Measurements from ENCODE around the gene TMTC1. TPM values are rescaled to one million over a fixed set of nuclear protein-coding genes. Genes with fewer than 3 reads are reported as not detected.

The TMTC1 gene
- total and polyA plus RNA-seq, 4 experiments from 2014 or later, result not detected

GRCh38 chr12:29566441-29566840, 217.3 kb downstream of the TMTC1 start:
- Mint-ChIP-seq H3K9me3 (no peaks in the 10 kb centered on the region), H3K27ac (no peak overlapping the region), H3K4me1 (peaks cover 0 to 8% (median 5%) of the 10 kb centered on the region in 4 donors), H3K36me3 (no peaks in the 10 kb centered on the region), H3K27me3 (peaks cover 7 to 25% of the 10 kb centered on the region in 2 donors), H3K4me3 (no peak overlapping the region)
- POLR2A ChIA-PET (ENCODE audit: partially characterized antibody), result no interaction called here
- DNase-seq, result no peak
- CTCF ChIA-PET (ENCODE audit: partially characterized antibody), result no interaction called here
- intact Hi-C loops (cut with micrococcal nuclease), result no loop called here
- H3K36me3 ChIP-seq (ENCODE audit: insufficient read depth, low read length), result no peaks in the 10 kb centered on the region
- H3K27ac ChIP-seq (ENCODE audit: low read depth, low read length), result no peak overlapping the region
- H3K9me3 ChIP-seq (ENCODE audit: control insufficient read depth in 1 of 2, low read length in 2 of 2), result no peaks in the 10 kb centered on the region
- no peaks in the 10 kb centered on the region for H3K4me1 ChIP-seq (ENCODE audit: insufficient read depth, low read length)
- no peak overlapping the region for H3K4me3 ChIP-seq (ENCODE audit: low read length in 2 of 2)
- no peaks in the 10 kb centered on the region for H3K27me3 ChIP-seq (ENCODE audit: insufficient read depth, low read length)

GRCh38 chr12:29565727-29566126, 218.0 kb downstream of the TMTC1 start:
- H3K4me1 Mint-ChIP-seq, result peaks cover 0 to 8% (median 5%) of the 10 kb centered on the region in 4 donors
- POLR2A ChIA-PET (ENCODE audit: partially characterized antibody), result no interaction called here

DNA sequence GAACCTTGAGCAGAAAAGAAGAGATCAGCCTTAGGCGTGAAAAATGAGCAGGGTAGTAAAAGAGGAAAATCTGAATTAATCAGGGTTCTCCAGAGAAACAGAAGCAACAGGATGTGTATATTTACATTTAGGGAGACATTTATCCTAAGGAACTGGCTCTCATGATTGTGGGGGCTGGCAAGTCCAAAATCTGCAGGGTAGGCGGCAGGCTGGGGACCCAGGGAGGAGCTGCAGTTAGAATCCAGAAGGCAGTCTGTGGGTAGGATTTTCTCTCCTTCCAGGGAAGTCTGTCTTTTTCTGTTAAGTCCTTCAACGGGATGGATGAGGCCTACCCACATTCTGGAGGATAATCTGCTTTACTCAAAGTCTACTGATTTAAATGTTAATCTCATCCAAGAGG, 218.8 kb downstream of the TMTC1 start:
- POLR2A ChIA-PET (ENCODE audit: partially characterized antibody), result no interaction called here
- peaks cover 0 to 8% (median 5%) of the 10 kb centered on the region in 4 donors for H3K4me1 Mint-ChIP-seq
- peaks cover 10 to 25% of the 10 kb centered on the region in 2 donors for H3K27me3 Mint-ChIP-seq
- no peaks in the 10 kb centered on the region for H3K9me3 ChIP-seq (ENCODE audit: control insufficient read depth in 1 of 2, low read length in 2 of 2)
- H3K4me3 ChIP-seq (ENCODE audit: low read length in 2 of 2), result no peak overlapping the region
- H3K27ac ChIP-seq (ENCODE audit: low read depth, low read length), result no peak overlapping the region
- CTCF ChIA-PET (ENCODE audit: partially characterized antibody), result no interaction called here
- no peaks in the 10 kb centered on the region for H3K36me3 ChIP-seq (ENCODE audit: insufficient read depth, low read length)
- H3K9me3 Mint-ChIP-seq, result no peaks in the 10 kb centered on the region
- H3K4me3 Mint-ChIP-seq, result no peak overlapping the region
- DNase-seq, result no peak
- intact Hi-C loops (cut with micrococcal nuclease), result no loop called here
- H3K27ac Mint-ChIP-seq, result no peak overlapping the region
- no peaks in the 10 kb centered on the region for H3K36me3 Mint-ChIP-seq
- H3K27me3 ChIP-seq (ENCODE audit: insufficient read depth, low read length), result no peaks in the 10 kb centered on the region
- H3K4me1 ChIP-seq (ENCODE audit: insufficient read depth, low read length), result no peaks in the 10 kb centered on the region

More at GRCh38 chr12:29565727-29566126, 218.0 kb downstream of the TMTC1 start:
- Mint-ChIP-seq H3K27ac (no peak overlapping the region), H3K4me3 (no peak overlapping the region), H3K9me3 (no peaks in the 10 kb centered on the region), H3K27me3 (peaks cover 7 to 25% of the 10 kb centered on the region in 2 donors), H3K36me3 (no peaks in the 10 kb centered on the region)
- Histone ChIP-seq H3K9me3 (ENCODE audit: control insufficient read depth in 1 of 2, low read length in 2 of 2) (no peaks in the 10 kb centered on the region), H3K4me1 (ENCODE audit: insufficient read depth, low read length) (no peaks in the 10 kb centered on the region), H3K4me3 (ENCODE audit: low read length in 2 of 2) (no peak overlapping the region), H3K27ac (ENCODE audit: low read depth, low read length) (no peak overlapping the region), H3K36me3 (ENCODE audit: insufficient read depth, low read length) (no peaks in the 10 kb centered on the region), H3K27me3 (ENCODE audit: insufficient read depth, low read length) (no peaks in the 10 kb centered on the region)
- intact Hi-C loops (cut with micrococcal nuclease), result no loop called here
- CTCF ChIA-PET (ENCODE audit: partially characterized antibody), result no interaction called here
- DNase-seq, result no peak

GRCh38 chr12:29563636-29564035, 220.1 kb downstream of the TMTC1 start:
- CTCF ChIA-PET (ENCODE audit: partially characterized antibody), result no interaction called here
- Histone ChIP-seq H3K36me3 (ENCODE audit: insufficient read depth, low read length) (no peaks in the 10 kb centered on the region), H3K9me3 (ENCODE audit: control insufficient read depth in 1 of 2, low read length in 2 of 2) (no peaks in the 10 kb centered on the region), H3K4me1 (ENCODE audit: insufficient read depth, low read length) (no peaks in the 10 kb centered on the region), H3K4me3 (ENCODE audit: low read length in 2 of 2) (no peak overlapping the region), H3K27ac (ENCODE audit: low read depth, low read length) (no peak overlapping the region), H3K27me3 (ENCODE audit: insufficient read depth, low read length) (no peaks in the 10 kb centered on the region)
- no peak for DNase-seq
- H3K27ac Mint-ChIP-seq, result no peak overlapping the region
- H3K4me1 Mint-ChIP-seq, result peaks cover 0 to 8% (median 5%) of the 10 kb centered on the region in 4 donors
- peak overlapping the region in 6 of 8 donors; percentile 18 to 68 (median 41) for H3K4me3 Mint-ChIP-seq
- H3K36me3 Mint-ChIP-seq, result no peaks in the 10 kb centered on the region
- peaks cover 10 to 25% of the 10 kb centered on the region in 2 donors for H3K27me3 Mint-ChIP-seq
- POLR2A ChIA-PET (ENCODE audit: partially characterized antibody), result no interaction called here
- intact Hi-C loops (cut with micrococcal nuclease), result no loop called here
- no peaks in the 10 kb centered on the region for H3K9me3 Mint-ChIP-seq

DNA sequence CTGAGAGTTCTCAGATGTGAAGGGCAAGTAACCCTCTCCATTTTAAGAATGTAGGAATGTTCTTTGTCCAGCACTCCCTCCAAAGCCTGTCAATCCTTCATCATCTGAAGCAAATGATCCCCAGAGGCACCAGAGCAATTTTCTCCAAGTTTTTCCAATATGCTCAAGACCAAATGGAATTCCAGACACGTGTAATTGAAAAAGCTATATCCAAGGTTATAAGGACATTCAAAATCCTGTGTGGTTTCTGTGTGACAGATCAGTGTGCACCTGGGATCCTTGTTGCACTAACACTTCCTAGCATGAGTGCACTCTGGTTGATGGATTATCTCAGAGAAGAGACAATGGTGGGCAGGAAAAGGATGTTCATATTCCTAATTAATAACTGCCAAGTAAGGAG, 220.7 kb downstream of the TMTC1 start:
- no peaks in the 10 kb centered on the region for H3K9me3 ChIP-seq (ENCODE audit: control insufficient read depth in 1 of 2, low read length in 2 of 2)
- Mint-ChIP-seq H3K27me3 (peaks cover 10 to 25% of the 10 kb centered on the region in 2 donors), H3K4me3 (no peak overlapping the region), H3K9me3 (no peaks in the 10 kb centered on the region), H3K4me1 (peaks cover 0 to 8% (median 5%) of the 10 kb centered on the region in 4 donors), H3K27ac (no peak overlapping the region), H3K36me3 (no peaks in the 10 kb centered on the region)
- no peak overlapping the region for H3K4me3 ChIP-seq (ENCODE audit: low read length in 2 of 2)
- no peaks in the 10 kb centered on the region for H3K36me3 ChIP-seq (ENCODE audit: insufficient read depth, low read length)
- no peaks in the 10 kb centered on the region for H3K4me1 ChIP-seq (ENCODE audit: insufficient read depth, low read length)
- H3K27ac ChIP-seq (ENCODE audit: low read depth, low read length), result no peak overlapping the region
- no peak for DNase-seq
- POLR2A ChIA-PET (ENCODE audit: partially characterized antibody), result no interaction called here
- CTCF ChIA-PET (ENCODE audit: partially characterized antibody), result no interaction called here
- no peaks in the 10 kb centered on the region for H3K27me3 ChIP-seq (ENCODE audit: insufficient read depth, low read length)
- intact Hi-C loops (cut with micrococcal nuclease), result no loop called here

DNA sequence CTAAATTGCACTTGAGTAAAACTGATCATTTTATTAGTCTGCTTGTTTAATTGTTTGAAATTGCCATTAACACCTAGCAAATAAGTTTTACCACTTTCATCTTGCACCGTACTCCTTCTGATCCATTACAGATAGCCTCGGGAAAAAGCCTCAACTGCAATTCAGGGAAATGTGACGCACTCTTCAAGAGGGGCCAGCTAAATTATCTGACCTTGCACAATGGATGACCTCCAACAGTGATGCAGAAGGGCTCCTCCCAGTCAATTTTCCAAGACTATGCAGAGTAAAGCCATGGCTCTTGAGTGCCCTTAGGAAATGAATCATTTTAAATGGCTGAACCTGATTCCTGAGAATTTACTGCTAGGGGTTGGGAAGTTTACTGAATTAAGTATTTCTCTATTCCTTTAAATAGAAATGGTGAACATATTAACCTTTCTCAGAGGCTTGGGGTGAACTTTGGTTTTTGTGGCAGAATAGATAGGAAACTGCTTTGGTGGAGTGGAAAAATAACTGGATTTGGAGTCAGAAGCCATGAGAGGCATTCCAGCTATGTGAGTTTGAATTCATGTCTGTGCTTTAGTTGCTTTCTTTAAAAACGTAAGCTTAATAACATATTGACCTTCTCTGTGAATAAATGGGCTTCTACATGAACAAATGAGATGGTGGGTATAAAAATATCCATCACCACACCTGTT, 221.5 kb downstream of the TMTC1 start:
- CTCF ChIA-PET (ENCODE audit: partially characterized antibody), result no interaction called here
- intact Hi-C loops (cut with micrococcal nuclease), result no loop called here

GRCh38 chr12:29561664-29562071, 222.1 kb downstream of the TMTC1 start:
- Mint-ChIP-seq H3K27me3 (peaks cover 11 to 24% of the 10 kb centered on the region in 2 donors), H3K4me1 (peaks cover 0 to 8% (median 5%) of the 10 kb centered on the region in 4 donors), H3K9me3 (no peaks in the 10 kb centered on the region), H3K4me3 (no peak overlapping the region), H3K27ac (no peak overlapping the region), H3K36me3 (no peaks in the 10 kb centered on the region)
- no peak overlapping the region for H3K4me3 ChIP-seq (ENCODE audit: low read length in 2 of 2)
- H3K4me1 ChIP-seq (ENCODE audit: insufficient read depth, low read length), result no peaks in the 10 kb centered on the region
- H3K27ac ChIP-seq (ENCODE audit: low read depth, low read length), result no peak overlapping the region
- intact Hi-C loops (cut with micrococcal nuclease), result no loop called here
- no peaks in the 10 kb centered on the region for H3K27me3 ChIP-seq (ENCODE audit: insufficient read depth, low read length)
- H3K9me3 ChIP-seq (ENCODE audit: control insufficient read depth in 1 of 2, low read length in 2 of 2), result no peaks in the 10 kb centered on the region
- no peaks in the 10 kb centered on the region for H3K36me3 ChIP-seq (ENCODE audit: insufficient read depth, low read length)
- ChIA-PET CTCF (ENCODE audit: partially characterized antibody) (interaction anchor here (1.5 kb wide), 1 partner anchor 17 kb away, joined by 6 read pairs; no protein-coding TSS in a partner anchor), POLR2A (ENCODE audit: partially characterized antibody) (no interaction called here)
- no peak for DNase-seq

More for the DNA sequence above, 221.5 kb downstream of the TMTC1 start:
- no peaks in the 10 kb centered on the region for H3K4me1 ChIP-seq (ENCODE audit: insufficient read depth, low read length)
- H3K36me3 Mint-ChIP-seq, result no peaks in the 10 kb centered on the region
- no peak overlapping the region for H3K27ac Mint-ChIP-seq
- H3K27me3 Mint-ChIP-seq, result peaks cover 11 to 23% of the 10 kb centered on the region in 2 donors
- no peak overlapping the region for H3K4me3 ChIP-seq (ENCODE audit: low read length in 2 of 2)
- peaks cover 0 to 8% (median 5%) of the 10 kb centered on the region in 4 donors for H3K4me1 Mint-ChIP-seq
- H3K27me3 ChIP-seq (ENCODE audit: insufficient read depth, low read length), result no peaks in the 10 kb centered on the region
- H3K27ac ChIP-seq (ENCODE audit: low read depth, low read length), result no peak overlapping the region
- POLR2A ChIA-PET (ENCODE audit: partially characterized antibody), result no interaction called here
- H3K9me3 Mint-ChIP-seq, result no peaks in the 10 kb centered on the region
- H3K4me3 Mint-ChIP-seq, result no peak overlapping the region
- no peaks in the 10 kb centered on the region for H3K36me3 ChIP-seq (ENCODE audit: insufficient read depth, low read length)
- H3K9me3 ChIP-seq (ENCODE audit: control insufficient read depth in 1 of 2, low read length in 2 of 2), result no peaks in the 10 kb centered on the region
- no peak for DNase-seq
